Mesendoderm (in vitro differentiated cells): ENCODE measurements around the gene OGT.
"Not testable (repeated sequence)": the region's sequence is repeated elsewhere in the genome, so short reads cannot be mapped to it uniquely, and the experiment has no call there.

Experiments used
- DNase-seq: peaks from one replicate; pipeline ENCODE4 v3.0.0; 2013
- H2AK5ac ChIP-seq: 2 replicates; pipeline ENCODE4 v1.6.1; 2013; ENCODE audit warnings: low read length, inconsistent platforms
- H2BK120ac ChIP-seq: 2 replicates; pipeline ENCODE4 v1.6.1; 2013; ENCODE audit warnings: low read depth, mild to moderate bottlenecking, low read length, moderate library complexity, mixed read lengths
- H2BK15ac ChIP-seq: replicated peaks from 2 replicates; pipeline ENCODE4 v1.6.1; 2013; ENCODE audit warnings: low read depth, mild to moderate bottlenecking, moderate library complexity
- H2BK5ac ChIP-seq: 2 replicates; pipeline ENCODE4 v1.6.1; 2013; ENCODE audit warnings: low read length, inconsistent platforms
- H3K18ac ChIP-seq: 2 replicates; pipeline ENCODE4 v1.6.1; 2013; ENCODE audit warnings: mild to moderate bottlenecking, low read length, mixed read lengths
- H3K23ac ChIP-seq: one replicate; pipeline ENCODE4 v1.6.1; 2013; ENCODE audit warnings: low read length
- H3K27ac ChIP-seq: 2 replicates; pipeline ENCODE4 v1.5.1; 2013; ENCODE audit warnings: low read depth, mild to moderate bottlenecking, inconsistent platforms, low read length, moderate library complexity
- H3K27me3 ChIP-seq: 2 replicates; pipeline ENCODE4 v1.6.1; 2013; ENCODE audit warnings: low read length, control low read depth, mild to moderate bottlenecking, inconsistent platforms; ENCODE audit not compliant: insufficient read depth, poor library complexity
- H3K36me3 ChIP-seq: 2 replicates; pipeline ENCODE4 v1.6.1; 2013; ENCODE audit warnings: low read length, inconsistent platforms; ENCODE audit not compliant: control insufficient read depth, insufficient read depth
- H3K4ac ChIP-seq: one replicate; pipeline ENCODE4 v1.6.1; 2013; ENCODE audit warnings: low read depth, mild to moderate bottlenecking, low read length, moderate library complexity
- H3K4me1 ChIP-seq: 2 replicates; pipeline ENCODE4 v1.6.1; 2013; ENCODE audit warnings: low read depth, low read length, inconsistent platforms; ENCODE audit not compliant: control insufficient read depth
- H3K4me2 ChIP-seq: 2 replicates; pipeline ENCODE4 v1.6.1; 2013; ENCODE audit warnings: low read length
- H3K4me3 ChIP-seq: 2 replicates; pipeline ENCODE4 v1.5.1; 2013; ENCODE audit warnings: mild to moderate bottlenecking, low read length
- H3K56ac ChIP-seq: one replicate; pipeline ENCODE4 v1.6.1; 2013; ENCODE audit warnings: low read length
- H3K79me1 ChIP-seq: 2 replicates; pipeline ENCODE4 v1.6.1; 2013; ENCODE audit warnings: low read length, inconsistent platforms
- H3K79me2 ChIP-seq: 2 replicates; pipeline ENCODE4 v1.6.1; 2013; ENCODE audit warnings: mild to moderate bottlenecking, low read length; ENCODE audit not compliant: control insufficient read depth, insufficient read depth
- H3K9ac ChIP-seq: 2 replicates; pipeline ENCODE4 v1.6.1; 2013; ENCODE audit warnings: low read length, inconsistent platforms
- H4K5ac ChIP-seq: one replicate; pipeline ENCODE4 v1.6.1; 2013; ENCODE audit warnings: low read length
- H4K8ac ChIP-seq: one replicate; pipeline ENCODE4 v1.6.1; 2013; ENCODE audit warnings: low read depth, mild to moderate bottlenecking, control low read depth, low read length, moderate library complexity
- WGBS: extraction: QIAGEN DNeasy Blood & Tissue Kit; methylation state at CpG from one replicate; pipeline ENCODE4 v1.1.7; 2013; ENCODE audit warnings: low lambda C conversion rate, missing lambda C conversion rate; ENCODE audit not compliant: insufficient coverage; ENCODE audit errors: extremely low coverage; 5-methylcytosine and 5-hydroxymethylcytosine counted together

The OGT gene

GRCh38 chrX:71563921-71564320, 31.0 kb downstream of the OGT start:
- H3K27me3 ChIP-seq = no peaks in the 10 kb centered on the region
- H4K8ac ChIP-seq = no peak overlapping the region
- no peak for DNase-seq
- H3K79me2 ChIP-seq = no peaks in the 10 kb centered on the region
- H3K79me1 ChIP-seq = no peaks in the 10 kb centered on the region
- no peak overlapping the region for H3K18ac ChIP-seq
- no peak overlapping the region for H4K5ac ChIP-seq
- no peak overlapping the region for H3K4me2 ChIP-seq
- peaks cover 5% of the 10 kb centered on the region for H3K36me3 ChIP-seq
- no peak overlapping the region for H2BK120ac ChIP-seq
- no peak overlapping the region for H3K4me3 ChIP-seq
- H2BK15ac ChIP-seq = no peak overlapping the region
- no peak overlapping the region for H3K27ac ChIP-seq
- WGBS = no CpG with 5 or more reads among the region's 1 CpG
- H3K9ac ChIP-seq = no peak overlapping the region
- H3K56ac ChIP-seq = no peak overlapping the region
- no peaks in the 10 kb centered on the region for H3K4me1 ChIP-seq
- no peak overlapping the region for H2BK5ac ChIP-seq
- no peak overlapping the region for H3K4ac ChIP-seq
- no peak overlapping the region for H3K23ac ChIP-seq
- no peak overlapping the region for H2AK5ac ChIP-seq

GRCh38 chrX:71565474-71566041, 32.7 kb downstream of the OGT start:
- Histone ChIP-seq H2BK5ac (no peak overlapping the region), H4K5ac (no peak overlapping the region), H3K4me3 (no peak overlapping the region), H3K23ac (no peak overlapping the region), H3K4me1 (no peaks in the 10 kb centered on the region), H3K79me2 (no peaks in the 10 kb centered on the region), H3K18ac (no peak overlapping the region), H3K27me3 (no peaks in the 10 kb centered on the region), H3K56ac (no peak overlapping the region), H4K8ac (no peak overlapping the region), H3K9ac (no peak overlapping the region), H2BK120ac (no peak overlapping the region), H2AK5ac (no peak overlapping the region), H3K4me2 (no peak overlapping the region), H3K79me1 (no peaks in the 10 kb centered on the region), H3K36me3 (peaks cover 5% of the 10 kb centered on the region), H3K4ac (no peak overlapping the region), H3K27ac (no peak overlapping the region), H2BK15ac (no peak overlapping the region)
- WGBS = no CpG with 5 or more reads among the region's 9 CpGs
- DNase-seq = no peak

GRCh38 chrX:71571390-71571789, 38.5 kb downstream of the OGT start:
- not testable (repeated sequence) for H3K4me1 ChIP-seq, H3K27me3 ChIP-seq, H3K4me2 ChIP-seq, H2BK5ac ChIP-seq, H3K36me3 ChIP-seq, H3K4me3 ChIP-seq, H3K4ac ChIP-seq, H3K9ac ChIP-seq, H4K5ac ChIP-seq, DNase-seq, H3K23ac ChIP-seq, H2AK5ac ChIP-seq, H2BK120ac ChIP-seq, H3K27ac ChIP-seq, H3K56ac ChIP-seq, H4K8ac ChIP-seq, H3K79me2 ChIP-seq, H3K79me1 ChIP-seq, H3K18ac ChIP-seq, H2BK15ac ChIP-seq
- WGBS = no CpG with 5 or more reads among the region's 8 CpGs

GRCh38 chrX:71573590-71573989, 40.7 kb downstream of the OGT start:
- DNase-seq = no peak
- Histone ChIP-seq H3K18ac (no peak overlapping the region), H3K36me3 (no peaks in the 10 kb centered on the region), H3K79me2 (no peaks in the 10 kb centered on the region), H4K5ac (no peak overlapping the region), H3K56ac (no peak overlapping the region), H2BK120ac (no peak overlapping the region), H4K8ac (no peak overlapping the region), H2BK15ac (no peak overlapping the region), H3K9ac (no peak overlapping the region), H3K4ac (no peak overlapping the region), H3K4me3 (no peak overlapping the region), H3K4me1 (no peaks in the 10 kb centered on the region), H3K27ac (no peak overlapping the region), H3K27me3 (no peaks in the 10 kb centered on the region), H3K4me2 (no peak overlapping the region), H3K79me1 (no peaks in the 10 kb centered on the region), H2AK5ac (no peak overlapping the region), H2BK5ac (no peak overlapping the region), H3K23ac (no peak overlapping the region)
- no CpG with 5 or more reads among the region's 2 CpGs for WGBS

- H2BK120ac ChIP-seq = no peak overlapping the region
- no peaks in the 10 kb centered on the region for H3K79me1 ChIP-seq
- H3K27me3 ChIP-seq = no peaks in the 10 kb centered on the region
- H3K23ac ChIP-seq = no peak overlapping the region
- H3K9ac ChIP-seq = no peak overlapping the region
- H2AK5ac ChIP-seq = no peak overlapping the region
- H3K56ac ChIP-seq = no peak overlapping the region
- H3K4ac ChIP-seq = no peak overlapping the region
- WGBS = no CpG with 5 or more reads among the region's 24 CpGs
- no peak overlapping the region for H2BK5ac ChIP-seq
- H4K8ac ChIP-seq = no peak overlapping the region
- no peaks in the 10 kb centered on the region for H3K79me2 ChIP-seq
- H2BK15ac ChIP-seq = no peak overlapping the region
- H3K4me3 ChIP-seq = no peak overlapping the region
- no peaks in the 10 kb centered on the region for H3K36me3 ChIP-seq
- no peak overlapping the region for H3K18ac ChIP-seq
- no peak for DNase-seq
- no peak overlapping the region for H3K27ac ChIP-seq
- H3K4me1 ChIP-seq = no peaks in the 10 kb centered on the region
- no peak overlapping the region for H4K5ac ChIP-seq
- no peak overlapping the region for H3K4me2 ChIP-seq
Measured at GRCh38 chrX:71577682-71578081, 44.8 kb downstream of the OGT start.
